Measurements from ENCODE around the gene KIAA1549. TPM values are rescaled to one million over a fixed set of nuclear protein-coding genes. Genes with fewer than 3 reads are reported as not detected.

KIAA1549 gene
- total RNA-seq, 2 donors from 2014 or later: 3.7 to 8.8 TPM

GRCh38 chr7:138999414-138999813, 18.2 kb upstream of the KIAA1549 start:
- Histone ChIP-seq H3K27me3 (replicated peaks; ENCODE audit: insufficient read depth) (no peaks in the 10 kb centered on the region), H3K9me3 (no peaks in the 10 kb centered on the region), H3K27ac (no peak overlapping the region), H3K4me1 (replicated peaks) (no peaks in the 10 kb centered on the region), H3K4me3 (no peak overlapping the region), H3K36me3 (no peaks in the 10 kb centered on the region)
- WGBS: 88% methylated on average over 3 of the region's 3 CpGs
- TF ChIP-seq POLR2A (IDR thresholded peaks at IDR 0.05) (no peak), POLR2AphosphoS5 (IDR thresholded peaks at IDR 0.05) (no peak), CTCF (IDR thresholded peaks at IDR 0.05) (no peak)
- no peak for DNase-seq (ENCODE audit: low spot score)
- intact Hi-C loops (cut with DNase I): no loop called here

GRCh38 chr7:138992052-138992531, 10.9 kb upstream of the KIAA1549 start:
- H3K27ac ChIP-seq: no peak overlapping the region
- WGBS: 74% methylated on average over 8 of the region's 8 CpGs
- intact Hi-C loops (cut with DNase I): no loop called here
- no peaks in the 10 kb centered on the region for H3K4me1 ChIP-seq (replicated peaks)
- H3K9me3 ChIP-seq: no peaks in the 10 kb centered on the region
- TF ChIP-seq CTCF (IDR thresholded peaks at IDR 0.05) (no peak), POLR2AphosphoS5 (IDR thresholded peaks at IDR 0.05) (no peak), POLR2A (IDR thresholded peaks at IDR 0.05) (no peak)
- no peaks in the 10 kb centered on the region for H3K36me3 ChIP-seq
- no peaks in the 10 kb centered on the region for H3K27me3 ChIP-seq (replicated peaks; ENCODE audit: insufficient read depth)
- no peak overlapping the region for H3K4me3 ChIP-seq
- DNase-seq (ENCODE audit: low spot score): no peak

GRCh38 chr7:138987686-138988085, 6.5 kb upstream of the KIAA1549 start:
- H3K27me3 ChIP-seq (replicated peaks; ENCODE audit: insufficient read depth): no peaks in the 10 kb centered on the region
- DNase-seq (ENCODE audit: low spot score): no peak
- H3K9me3 ChIP-seq: no peaks in the 10 kb centered on the region
- no peak overlapping the region for H3K27ac ChIP-seq
- H3K4me1 ChIP-seq (replicated peaks): no peaks in the 10 kb centered on the region
- no peak overlapping the region for H3K4me3 ChIP-seq
- 94% methylated on average over 1 of the region's 1 CpG for WGBS
- intact Hi-C loops (cut with DNase I): no loop called here
- no peaks in the 10 kb centered on the region for H3K36me3 ChIP-seq
- TF ChIP-seq POLR2AphosphoS5 (IDR thresholded peaks at IDR 0.05): no peak
- no peak for TF ChIP-seq POLR2A (IDR thresholded peaks at IDR 0.05)
- no peak for TF ChIP-seq CTCF (IDR thresholded peaks at IDR 0.05)

GRCh38 chr7:138982204-138982623, 1.0 kb upstream of the KIAA1549 start:
- Histone ChIP-seq H3K9me3 (no peaks in the 10 kb centered on the region), H3K27ac (peak overlapping the region in 1 of 2 donors; percentile 57), H3K36me3 (no peaks in the 10 kb centered on the region), H3K4me1 (replicated peaks) (no peaks in the 10 kb centered on the region), H3K4me3 (peak overlapping the region; percentile 50 to 58), H3K27me3 (replicated peaks; ENCODE audit: insufficient read depth) (no peaks in the 10 kb centered on the region)
- TF ChIP-seq POLR2AphosphoS5 (IDR thresholded peaks at IDR 0.05) (no peak), POLR2A (IDR thresholded peaks at IDR 0.05) (no peak), CTCF (IDR thresholded peaks at IDR 0.05) (no peak)
- intact Hi-C loops (cut with DNase I): loop anchor here (2.0 to 5.0 kb wide), 2 partner anchors 60 to 95 kb away; no protein-coding TSS in a partner anchor
- DNase-seq (ENCODE audit: low spot score): no peak
- WGBS: 30% methylated on average over 14 of the region's 14 CpGs

- Histone ChIP-seq H3K4me1 (replicated peaks) (no peaks in the 10 kb centered on the region), H3K36me3 (no peaks in the 10 kb centered on the region), H3K4me3 (peak overlapping the region; percentile 50 to 58), H3K9me3 (no peaks in the 10 kb centered on the region), H3K27ac (peak overlapping the region in 1 of 2 donors; percentile 35), H3K27me3 (replicated peaks; ENCODE audit: insufficient read depth) (no peaks in the 10 kb centered on the region)
- under 1% methylated on average over 68 of the region's 68 CpGs for WGBS
- no peak for DNase-seq (ENCODE audit: low spot score)
- intact Hi-C loops (cut with DNase I): loop anchor here (5.0 kb wide), 1 partner anchor 58 kb away; no protein-coding TSS in a partner anchor
- no peak for TF ChIP-seq POLR2AphosphoS5 (IDR thresholded peaks at IDR 0.05)
- no peak for TF ChIP-seq CTCF (IDR thresholded peaks at IDR 0.05)
- no peak for TF ChIP-seq POLR2A (IDR thresholded peaks at IDR 0.05)
Observed at GRCh38 chr7:138980563-138981291, 462 bp downstream of the KIAA1549 start.
